Measurements from ENCODE around the gene NUBP2.

GRCh38 chr16:1821861-1822611 lies 39.3 kb downstream of the NUBP2 start:
- TF ChIP-seq CTCF (IDR thresholded peaks at IDR 0.05) (no peak), ZNF425 (CRISPR knock-in tag; conservative IDR thresholded peaks at IDR 0.05) (no peak), CREB1 (CRISPR knock-in tag; IDR thresholded peaks at IDR 0.05) (no peak)
- TF ChIP-seq, protein P1, sequence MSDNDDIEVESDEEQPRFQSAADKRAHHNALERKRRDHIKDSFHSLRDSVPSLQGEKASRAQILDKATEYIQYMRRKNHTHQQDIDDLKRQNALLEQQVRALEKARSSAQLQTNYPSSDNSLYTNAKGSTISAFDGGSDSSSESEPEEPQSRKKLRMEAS (CRISPR knock-in tag; IDR thresholded peaks at IDR 0.05) = no peak
